Right lobe of liver (tissue), 4 donors: ENCODE measurements around the gene VWA8.
"Not testable (repeated sequence)": the region's sequence is repeated elsewhere in the genome, so short reads cannot be mapped to it uniquely, and the experiment has no call there.

Experiments
- POLR2A ChIP-seq: fragments of 450-650 bp; IDR thresholded peaks from one replicate; pipeline ENCODE4 v1.6.1; 2017; ENCODE audit warnings: antibody characterized with exemption, mild to moderate bottlenecking
- TF ChIP-seq, protein P1 (sequence below), 4 donors: fragments of 200-600 bp in 3 of 4; fragments of 450-650 bp in 1 of 4; IDR thresholded peaks; one replicate each; pipeline versions ENCODE4 v1.5.1 to v1.8.0; 2016 to 2022; ENCODE audit warnings: antibody characterized with exemption in 4 of 4, mild to moderate bottlenecking in 2 of 4
- donor health status: DM: no; HTN: no; CAD: no.
- donor health status: DM: no; HTN: no; CAD: no.
- donor health status: DM: no; HTN: yes; CAD: no.

DNA sequence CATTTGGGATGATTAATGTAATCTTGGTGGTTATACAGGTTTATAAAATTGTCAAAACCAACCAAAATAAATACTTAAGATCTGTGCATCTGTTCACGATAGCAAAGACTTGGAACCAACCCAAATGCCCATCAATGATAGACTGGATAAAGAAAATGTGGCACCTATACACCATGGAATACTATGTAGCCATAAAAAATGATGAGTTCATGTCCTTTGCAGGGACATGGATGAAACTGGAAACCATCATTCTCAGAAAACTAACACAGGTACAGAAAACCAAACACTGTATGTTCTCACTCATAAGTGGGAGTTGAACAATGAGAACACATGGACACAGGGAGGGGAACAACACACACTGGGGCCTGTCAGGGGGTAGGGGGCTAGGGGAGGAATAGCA lies 11.8 kb downstream of the VWA8 start:
- TF ChIP-seq POLR2A = not testable (repeated sequence)
- TF ChIP-seq, protein P1, sequence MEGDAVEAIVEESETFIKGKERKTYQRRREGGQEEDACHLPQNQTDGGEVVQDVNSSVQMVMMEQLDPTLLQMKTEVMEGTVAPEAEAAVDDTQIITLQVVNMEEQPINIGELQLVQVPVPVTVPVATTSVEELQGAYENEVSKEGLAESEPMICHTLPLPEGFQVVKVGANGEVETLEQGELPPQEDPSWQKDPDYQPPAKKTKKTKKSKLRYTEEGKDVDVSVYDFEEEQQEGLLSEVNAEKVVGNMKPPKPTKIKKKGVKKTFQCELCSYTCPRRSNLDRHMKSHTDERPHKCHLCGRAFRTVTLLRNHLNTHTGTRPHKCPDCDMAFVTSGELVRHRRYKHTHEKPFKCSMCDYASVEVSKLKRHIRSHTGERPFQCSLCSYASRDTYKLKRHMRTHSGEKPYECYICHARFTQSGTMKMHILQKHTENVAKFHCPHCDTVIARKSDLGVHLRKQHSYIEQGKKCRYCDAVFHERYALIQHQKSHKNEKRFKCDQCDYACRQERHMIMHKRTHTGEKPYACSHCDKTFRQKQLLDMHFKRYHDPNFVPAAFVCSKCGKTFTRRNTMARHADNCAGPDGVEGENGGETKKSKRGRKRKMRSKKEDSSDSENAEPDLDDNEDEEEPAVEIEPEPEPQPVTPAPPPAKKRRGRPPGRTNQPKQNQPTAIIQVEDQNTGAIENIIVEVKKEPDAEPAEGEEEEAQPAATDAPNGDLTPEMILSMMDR (IDR thresholded peaks at IDR 0.05) = not testable (repeated sequence)
